ENCODE results near the gene ANKRD13D. TPM values are rescaled to one million over a fixed set of nuclear protein-coding genes. Genes with fewer than 3 reads are reported as not detected.
A peak's percentile ranks its signal among the peaks of the same experiment; 100 is the strongest.

The ANKRD13D gene
- total and polyA plus RNA-seq, 2 of the 8 experiments (the other 6 are each of a cell fraction or from before 2014, with no cell fraction given) = 24.9 to 26.5 TPM

DNA sequence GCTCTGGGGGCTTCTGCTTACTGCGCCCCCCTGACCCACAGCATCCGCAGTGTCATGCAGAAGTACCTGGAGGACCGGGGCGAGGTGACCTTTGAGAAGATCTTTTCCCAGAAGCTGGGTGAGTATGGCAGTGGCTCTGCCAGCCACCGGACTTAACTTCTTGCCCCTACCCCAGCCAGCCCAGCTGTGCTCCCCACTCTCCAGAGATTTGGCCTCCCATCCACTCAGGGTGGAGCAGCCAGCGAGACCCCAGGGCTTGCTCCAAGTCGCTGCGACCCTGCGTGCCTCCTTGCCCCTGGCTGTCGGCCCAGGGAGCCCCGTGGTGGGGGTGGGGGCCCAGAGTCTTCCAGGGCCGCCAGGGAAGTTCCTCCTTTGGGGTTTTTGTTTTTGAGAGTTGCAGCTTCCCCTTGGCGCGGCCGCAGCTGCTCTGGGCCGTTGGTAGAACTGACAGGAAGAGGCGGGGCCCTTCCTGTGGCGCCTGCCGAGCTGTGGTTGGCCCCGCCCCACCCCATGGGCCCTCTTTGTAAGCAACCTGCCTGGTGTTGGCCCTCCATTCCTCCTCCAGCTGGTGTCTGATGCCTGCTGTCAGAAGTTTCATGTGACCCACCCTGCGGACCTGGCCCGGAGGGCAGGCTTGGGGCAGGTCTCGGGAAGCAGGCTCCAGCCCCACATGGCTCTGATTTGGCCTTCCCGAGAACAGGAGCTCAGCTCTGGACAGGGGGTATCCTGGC, 11.7 kb upstream of the ANKRD13D start (continued):
- TF ChIP-seq EGR1 (IDR thresholded peaks at IDR 0.05; ENCODE audit: borderline replicate concordance, low read depth, low read length) (peak; percentile 45; the same call in 1 of the 2 replicates), ZNF274 (IDR thresholded peaks at IDR 0.05; ENCODE audit: borderline replicate concordance, extremely low read depth, low read length) (no peak), POLR2A (IDR thresholded peaks at IDR 0.05; ENCODE audit: control extremely low read depth in 1 of 2, low read depth in 2 of 2, low read length in 2 of 2) (no peak), HDAC2 (IDR thresholded peaks at IDR 0.05; ENCODE audit: borderline replicate concordance in 1 of 2, low read depth in 2 of 2, low read length in 2 of 2) (peak in 1 of 2 experiments; percentile 25; a peak in 1 of 4 replicates), SP4 (IDR thresholded peaks at IDR 0.05; ENCODE audit: low read length) (no peak), JUND (IDR thresholded peaks at IDR 0.05; ENCODE audit: low read length) (no peak), SIN3A (conservative IDR thresholded peaks at IDR 0.05 in 1 of 2, IDR thresholded peaks at IDR 0.05 in 1 of 2; ENCODE audit: low read depth in 1 of 2, low read length in 2 of 2) (peak; percentile 73 to 93), RXRA (IDR thresholded peaks at IDR 0.05; ENCODE audit: insufficient read depth, low read depth, low read length) (no peak), CTBP2 (IDR thresholded peaks at IDR 0.05; ENCODE audit: borderline replicate concordance, insufficient read depth, insufficient read length, low read length) (no peak), TAF7 (optimal IDR thresholded peaks at IDR 0.05; ENCODE audit: borderline replicate concordance, low read depth, low read length) (no peak), SAP30 (IDR thresholded peaks at IDR 0.05; ENCODE audit: insufficient read depth, insufficient replicate concordance, low read length) (peak; percentile 56)
- TF ChIP-seq, protein P1, sequence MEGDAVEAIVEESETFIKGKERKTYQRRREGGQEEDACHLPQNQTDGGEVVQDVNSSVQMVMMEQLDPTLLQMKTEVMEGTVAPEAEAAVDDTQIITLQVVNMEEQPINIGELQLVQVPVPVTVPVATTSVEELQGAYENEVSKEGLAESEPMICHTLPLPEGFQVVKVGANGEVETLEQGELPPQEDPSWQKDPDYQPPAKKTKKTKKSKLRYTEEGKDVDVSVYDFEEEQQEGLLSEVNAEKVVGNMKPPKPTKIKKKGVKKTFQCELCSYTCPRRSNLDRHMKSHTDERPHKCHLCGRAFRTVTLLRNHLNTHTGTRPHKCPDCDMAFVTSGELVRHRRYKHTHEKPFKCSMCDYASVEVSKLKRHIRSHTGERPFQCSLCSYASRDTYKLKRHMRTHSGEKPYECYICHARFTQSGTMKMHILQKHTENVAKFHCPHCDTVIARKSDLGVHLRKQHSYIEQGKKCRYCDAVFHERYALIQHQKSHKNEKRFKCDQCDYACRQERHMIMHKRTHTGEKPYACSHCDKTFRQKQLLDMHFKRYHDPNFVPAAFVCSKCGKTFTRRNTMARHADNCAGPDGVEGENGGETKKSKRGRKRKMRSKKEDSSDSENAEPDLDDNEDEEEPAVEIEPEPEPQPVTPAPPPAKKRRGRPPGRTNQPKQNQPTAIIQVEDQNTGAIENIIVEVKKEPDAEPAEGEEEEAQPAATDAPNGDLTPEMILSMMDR (IDR thresholded peaks at IDR 0.05; ENCODE audit: control extremely low read depth in 1 of 3, insufficient read depth in 1 of 3, low read depth in 1 of 3, low read length in 3 of 3) = 0 out of 4 replicates have a peak, but pooled peaks of 1 of the 3 experiments have one; percentile 3
- TF ChIP-seq, protein P2, sequence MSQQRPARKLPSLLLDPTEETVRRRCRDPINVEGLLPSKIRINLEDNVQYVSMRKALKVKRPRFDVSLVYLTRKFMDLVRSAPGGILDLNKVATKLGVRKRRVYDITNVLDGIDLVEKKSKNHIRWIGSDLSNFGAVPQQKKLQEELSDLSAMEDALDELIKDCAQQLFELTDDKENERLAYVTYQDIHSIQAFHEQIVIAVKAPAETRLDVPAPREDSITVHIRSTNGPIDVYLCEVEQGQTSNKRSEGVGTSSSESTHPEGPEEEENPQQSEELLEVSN (IDR thresholded peaks at IDR 0.05) = no peak
- TF ChIP-seq, protein P3, sequence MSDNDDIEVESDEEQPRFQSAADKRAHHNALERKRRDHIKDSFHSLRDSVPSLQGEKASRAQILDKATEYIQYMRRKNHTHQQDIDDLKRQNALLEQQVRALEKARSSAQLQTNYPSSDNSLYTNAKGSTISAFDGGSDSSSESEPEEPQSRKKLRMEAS (IDR thresholded peaks at IDR 0.05) = peak; percentile 54; the same call in 1 of the 2 replicates
